Fibroblast of lung (primary cell): ENCODE results near the gene EFCAB7. TPM values are rescaled to one million over a fixed set of nuclear protein-coding genes. Genes with fewer than 3 reads are reported as not detected.
"Not testable (repeated sequence)": the region's sequence is repeated elsewhere in the genome, so short reads cannot be mapped to it uniquely, and the experiment has no call there.

Experiments
- DNase-seq, 2 donors: peaks; one replicate each; pipeline versions ENCODE4 v3.0.0 to v3.0.0-alpha.2; 2010; ENCODE audit warnings: low read depth in 2 of 2
- H2AFZ ChIP-seq: 2 replicates; pipeline ENCODE4 v1.5.1; 2012; ENCODE audit warnings: low read length, control low read depth, inconsistent platforms
- H3K27ac ChIP-seq: 2 replicates; pipeline ENCODE4 v1.5.1; 2011; ENCODE audit warnings: low read length, control low read depth; ENCODE audit not compliant: insufficient read depth
- H3K27me3 ChIP-seq: 2 replicates; pipeline ENCODE4 v1.5.1; 2011; ENCODE audit warnings: mild to moderate bottlenecking, low read length; ENCODE audit not compliant: control insufficient read depth, insufficient read depth
- H3K36me3 ChIP-seq: 2 replicates; pipeline ENCODE4 v1.5.1; 2011; ENCODE audit warnings: low read length; ENCODE audit not compliant: control insufficient read depth, insufficient read depth
- H3K4me1 ChIP-seq: 2 replicates; pipeline ENCODE4 v1.5.1; 2011; ENCODE audit warnings: low read length; ENCODE audit not compliant: control insufficient read depth, insufficient read depth; ENCODE audit errors: extremely low read depth
- H3K4me2 ChIP-seq: 2 replicates; pipeline ENCODE4 v1.5.1; 2011; ENCODE audit warnings: low read length, control low read depth; ENCODE audit not compliant: insufficient read depth; ENCODE audit errors: extremely low read depth
- H3K4me3 ChIP-seq, 4 experiments: fragments of 200-600 bp in 1 of 4; sonication (generic) in 1 of 4; replicated peaks in 1 of 4; 2 replicates each; pipeline ENCODE4 v1.5.1; 2011 to 2016; ENCODE audit warnings: low read length in 4 of 4, low read depth in 3 of 4, mild to moderate bottlenecking in 3 of 4, control low read depth in 2 of 4, inconsistent platforms in 1 of 4, mixed read lengths in 1 of 4; ENCODE audit not compliant: insufficient read depth in 1 of 4; ENCODE audit errors: control extremely low read depth in 1 of 4
- H3K79me2 ChIP-seq: 2 replicates; pipeline ENCODE4 v1.5.1; 2012; ENCODE audit warnings: mild to moderate bottlenecking, low read length, inconsistent platforms; ENCODE audit not compliant: control insufficient read depth, insufficient read depth
- H3K9ac ChIP-seq: 2 replicates; pipeline ENCODE4 v1.5.1; 2011; ENCODE audit warnings: mild to moderate bottlenecking, low read length, control low read depth; ENCODE audit not compliant: insufficient read depth
- H3K9me3 ChIP-seq: 2 replicates; pipeline ENCODE4 v1.5.1; 2012; ENCODE audit warnings: low read depth, low read length; ENCODE audit not compliant: control insufficient read depth, insufficient read depth
- H4K20me1 ChIP-seq: 2 replicates; pipeline ENCODE4 v1.5.1; 2011; ENCODE audit warnings: low read length; ENCODE audit not compliant: control insufficient read depth, insufficient read depth; ENCODE audit errors: extremely low read depth
- EZH2 ChIP-seq: IDR thresholded peaks from 2 replicates; pipeline ENCODE4 v1.5.1; 2012; ENCODE audit warnings: low read length, control low read depth, mild to moderate bottlenecking; ENCODE audit errors: missing control alignments
- polyA plus RNA-seq, 2 donors: library from polyadenylated mRNA; depleted of rRNA in 1 of 2; stranded (reverse) in 1 of 2; unstranded in 1 of 2; fragments of >200 nt; gene quantifications; 2 replicates each; pipeline ENCODE4 v1.2.1, GENCODE V29; 2011 to 2012; ENCODE audit warnings: missing spikeins in 1 of 2
- total RNA-seq: library from RNA; depleted of rRNA; stranded (reverse); fragments of >200 nt; gene quantifications from 2 replicates; pipeline ENCODE4 v1.2.1, GENCODE V29; 2014
- TF ChIP-seq, protein P1 (sequence below), 2 donors: IDR thresholded peaks in 1 of 2; conservative IDR thresholded peaks in 1 of 2; 1 replicate in 1 of 2; 2 replicates in 1 of 2; pipeline ENCODE4 v1.5.1; 2011 to 2012; ENCODE audit warnings: low read length in 2 of 2, control low read depth in 1 of 2, inconsistent platforms in 1 of 2, low read depth in 1 of 2, mild to moderate bottlenecking in 1 of 2

Gene EFCAB7
- total and polyA plus RNA-seq, 2 donors (not counting 1 experiment from before 2014, with no cell fraction given), result 4.3 to 9.1 TPM

GRCh38 chr1:63569068-63569467, 45.7 kb downstream of the EFCAB7 start:
- no peak overlapping the region for H2AFZ ChIP-seq
- TF ChIP-seq, protein P1, sequence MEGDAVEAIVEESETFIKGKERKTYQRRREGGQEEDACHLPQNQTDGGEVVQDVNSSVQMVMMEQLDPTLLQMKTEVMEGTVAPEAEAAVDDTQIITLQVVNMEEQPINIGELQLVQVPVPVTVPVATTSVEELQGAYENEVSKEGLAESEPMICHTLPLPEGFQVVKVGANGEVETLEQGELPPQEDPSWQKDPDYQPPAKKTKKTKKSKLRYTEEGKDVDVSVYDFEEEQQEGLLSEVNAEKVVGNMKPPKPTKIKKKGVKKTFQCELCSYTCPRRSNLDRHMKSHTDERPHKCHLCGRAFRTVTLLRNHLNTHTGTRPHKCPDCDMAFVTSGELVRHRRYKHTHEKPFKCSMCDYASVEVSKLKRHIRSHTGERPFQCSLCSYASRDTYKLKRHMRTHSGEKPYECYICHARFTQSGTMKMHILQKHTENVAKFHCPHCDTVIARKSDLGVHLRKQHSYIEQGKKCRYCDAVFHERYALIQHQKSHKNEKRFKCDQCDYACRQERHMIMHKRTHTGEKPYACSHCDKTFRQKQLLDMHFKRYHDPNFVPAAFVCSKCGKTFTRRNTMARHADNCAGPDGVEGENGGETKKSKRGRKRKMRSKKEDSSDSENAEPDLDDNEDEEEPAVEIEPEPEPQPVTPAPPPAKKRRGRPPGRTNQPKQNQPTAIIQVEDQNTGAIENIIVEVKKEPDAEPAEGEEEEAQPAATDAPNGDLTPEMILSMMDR (conservative IDR thresholded peaks at IDR 0.05 in 1 of 2, IDR thresholded peaks at IDR 0.05 in 1 of 2; ENCODE audit: low read depth in 1 of 2, low read length in 2 of 2), result no peak
- no peak for TF ChIP-seq EZH2
- H3K4me3 ChIP-seq, result no peak overlapping the region
- no peak overlapping the region for H3K4me2 ChIP-seq
- no peaks in the 10 kb centered on the region for H3K36me3 ChIP-seq
- H3K27me3 ChIP-seq, result no peaks in the 10 kb centered on the region
- no peaks in the 10 kb centered on the region for H3K9me3 ChIP-seq
- no peaks in the 10 kb centered on the region for H4K20me1 ChIP-seq
- DNase-seq, result no peak
- H3K79me2 ChIP-seq, result no peaks in the 10 kb centered on the region
- H3K27ac ChIP-seq, result no peak overlapping the region
- H3K9ac ChIP-seq, result no peak overlapping the region
- no peaks in the 10 kb centered on the region for H3K4me1 ChIP-seq

- no peaks in the 10 kb centered on the region for H3K9me3 ChIP-seq
- no peaks in the 10 kb centered on the region for H3K79me2 ChIP-seq
- no peaks in the 10 kb centered on the region for H4K20me1 ChIP-seq
- no peaks in the 10 kb centered on the region for H3K4me1 ChIP-seq
- H2AFZ ChIP-seq, result no peak overlapping the region
- no peak overlapping the region for H3K4me3 ChIP-seq
- no peak for DNase-seq
- H3K4me2 ChIP-seq, result no peak overlapping the region
- no peaks in the 10 kb centered on the region for H3K27me3 ChIP-seq
- H3K36me3 ChIP-seq, result no peaks in the 10 kb centered on the region
- no peak overlapping the region for H3K9ac ChIP-seq
- TF ChIP-seq EZH2, result no peak
- TF ChIP-seq, protein P1 (conservative IDR thresholded peaks at IDR 0.05 in 1 of 2, IDR thresholded peaks at IDR 0.05 in 1 of 2; ENCODE audit: low read depth in 1 of 2, low read length in 2 of 2), result no peak
- no peak overlapping the region for H3K27ac ChIP-seq
Measured at GRCh38 chr1:63569640-63570316, 46.5 kb downstream of the EFCAB7 start.

- not testable (repeated sequence) for H3K9me3 ChIP-seq
Measured at GRCh38 chr1:63572686-63573085, 49.4 kb downstream of the EFCAB7 start.

GRCh38 chr1:63574203-63574796, 51.0 kb downstream of the EFCAB7 start:
- not testable (repeated sequence) for H3K27ac ChIP-seq, H3K4me3 ChIP-seq, DNase-seq, H3K4me1 ChIP-seq, H3K27me3 ChIP-seq, H3K9ac ChIP-seq, H3K79me2 ChIP-seq, H3K4me2 ChIP-seq, H2AFZ ChIP-seq, H3K36me3 ChIP-seq, H4K20me1 ChIP-seq, H3K9me3 ChIP-seq

More at GRCh38 chr1:63572686-63573085, 49.4 kb downstream of the EFCAB7 start:
- H3K9ac ChIP-seq, H3K79me2 ChIP-seq, H3K4me3 ChIP-seq, H3K36me3 ChIP-seq, H3K4me2 ChIP-seq, H3K27ac ChIP-seq, DNase-seq, H3K4me1 ChIP-seq, H3K27me3 ChIP-seq, H4K20me1 ChIP-seq, H2AFZ ChIP-seq: not testable (repeated sequence)
